Right lobe of liver (tissue), 4 donors: ENCODE results near the gene PDIK1L.

Source experiments
- POLR2A ChIP-seq: fragments of 450-650 bp; IDR thresholded peaks from one replicate; pipeline ENCODE4 v1.6.1; 2017; ENCODE audit warnings: antibody characterized with exemption, mild to moderate bottlenecking
- TF ChIP-seq, protein P1 (sequence below), 4 donors: fragments of 200-600 bp in 3 of 4; fragments of 450-650 bp in 1 of 4; IDR thresholded peaks; one replicate each; pipeline versions ENCODE4 v1.5.1 to v1.8.0; 2016 to 2022; ENCODE audit warnings: antibody characterized with exemption in 4 of 4, mild to moderate bottlenecking in 2 of 4
- donor health status: DM: no; HTN: no; CAD: no.
- donor health status: DM: no; HTN: no; CAD: no.
- donor health status: DM: no; HTN: yes; CAD: no.

DNA sequence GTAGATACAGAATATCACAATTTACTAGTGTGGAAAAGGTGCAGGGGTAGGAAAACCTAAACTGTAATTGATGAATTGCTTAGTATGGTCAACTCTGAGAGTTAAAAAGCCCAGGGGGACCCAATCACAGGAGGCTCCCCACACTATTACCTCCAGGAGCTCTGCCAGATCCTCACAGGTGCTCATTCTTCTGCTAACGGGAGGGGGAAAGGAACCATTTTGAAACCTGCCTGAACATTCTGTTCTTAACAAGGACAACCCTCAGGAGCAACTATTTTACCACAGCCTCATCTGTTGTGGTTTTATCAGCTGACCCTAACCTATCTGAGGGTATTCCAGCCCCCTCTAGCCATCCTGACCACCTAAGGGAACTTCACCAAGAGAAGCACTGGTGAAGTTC is 19.1 kb downstream of the PDIK1L start:
- TF ChIP-seq, protein P1, sequence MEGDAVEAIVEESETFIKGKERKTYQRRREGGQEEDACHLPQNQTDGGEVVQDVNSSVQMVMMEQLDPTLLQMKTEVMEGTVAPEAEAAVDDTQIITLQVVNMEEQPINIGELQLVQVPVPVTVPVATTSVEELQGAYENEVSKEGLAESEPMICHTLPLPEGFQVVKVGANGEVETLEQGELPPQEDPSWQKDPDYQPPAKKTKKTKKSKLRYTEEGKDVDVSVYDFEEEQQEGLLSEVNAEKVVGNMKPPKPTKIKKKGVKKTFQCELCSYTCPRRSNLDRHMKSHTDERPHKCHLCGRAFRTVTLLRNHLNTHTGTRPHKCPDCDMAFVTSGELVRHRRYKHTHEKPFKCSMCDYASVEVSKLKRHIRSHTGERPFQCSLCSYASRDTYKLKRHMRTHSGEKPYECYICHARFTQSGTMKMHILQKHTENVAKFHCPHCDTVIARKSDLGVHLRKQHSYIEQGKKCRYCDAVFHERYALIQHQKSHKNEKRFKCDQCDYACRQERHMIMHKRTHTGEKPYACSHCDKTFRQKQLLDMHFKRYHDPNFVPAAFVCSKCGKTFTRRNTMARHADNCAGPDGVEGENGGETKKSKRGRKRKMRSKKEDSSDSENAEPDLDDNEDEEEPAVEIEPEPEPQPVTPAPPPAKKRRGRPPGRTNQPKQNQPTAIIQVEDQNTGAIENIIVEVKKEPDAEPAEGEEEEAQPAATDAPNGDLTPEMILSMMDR (IDR thresholded peaks at IDR 0.05): no peak
- no peak for TF ChIP-seq POLR2A
